A673 (cell line): ENCODE measurements around the gene GRID1.

ENCODE experiments used
- EZH2 ChIP-seq: fragments of 200-600 bp; sonication (generic); IDR thresholded peaks from 2 replicates; pipeline ENCODE4 v1.6.1; 2017; ENCODE audit warnings: borderline replicate concordance, low read depth, mild to moderate bottlenecking, mixed read lengths, antibody characterized with exemption, low read length; ENCODE audit not compliant: poor library complexity, severe bottlenecking
- TF ChIP-seq, protein P1 (sequence below): fragments of 300-800, 200-600 bp; sonication (generic); conservative IDR thresholded peaks from 2 replicates; pipeline ENCODE4 v1.5.1; 2017; ENCODE audit warnings: low read depth, mild to moderate bottlenecking, antibody characterized with exemption, low read length, moderate library complexity, mixed read lengths

DNA sequence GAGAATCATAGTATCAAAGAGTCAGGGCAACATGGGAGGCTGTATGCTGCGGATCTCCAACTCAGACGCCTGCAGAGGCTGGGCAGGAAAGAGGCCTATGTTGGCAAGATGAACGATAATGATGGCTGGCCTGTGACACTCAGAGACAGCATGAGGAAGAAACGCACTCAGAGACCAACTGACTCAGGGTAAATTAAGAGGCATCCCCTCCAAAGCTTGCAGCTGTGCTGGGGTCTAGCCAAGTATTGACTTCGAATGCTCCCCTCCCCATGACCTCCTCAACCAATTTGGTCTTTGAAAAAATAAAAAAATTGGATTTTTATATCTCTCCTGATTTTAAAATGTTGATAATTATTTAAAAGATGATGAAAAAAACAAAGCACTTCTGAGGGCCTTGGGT lies 718.9 kb downstream of the GRID1 start:
- TF ChIP-seq, protein P1, sequence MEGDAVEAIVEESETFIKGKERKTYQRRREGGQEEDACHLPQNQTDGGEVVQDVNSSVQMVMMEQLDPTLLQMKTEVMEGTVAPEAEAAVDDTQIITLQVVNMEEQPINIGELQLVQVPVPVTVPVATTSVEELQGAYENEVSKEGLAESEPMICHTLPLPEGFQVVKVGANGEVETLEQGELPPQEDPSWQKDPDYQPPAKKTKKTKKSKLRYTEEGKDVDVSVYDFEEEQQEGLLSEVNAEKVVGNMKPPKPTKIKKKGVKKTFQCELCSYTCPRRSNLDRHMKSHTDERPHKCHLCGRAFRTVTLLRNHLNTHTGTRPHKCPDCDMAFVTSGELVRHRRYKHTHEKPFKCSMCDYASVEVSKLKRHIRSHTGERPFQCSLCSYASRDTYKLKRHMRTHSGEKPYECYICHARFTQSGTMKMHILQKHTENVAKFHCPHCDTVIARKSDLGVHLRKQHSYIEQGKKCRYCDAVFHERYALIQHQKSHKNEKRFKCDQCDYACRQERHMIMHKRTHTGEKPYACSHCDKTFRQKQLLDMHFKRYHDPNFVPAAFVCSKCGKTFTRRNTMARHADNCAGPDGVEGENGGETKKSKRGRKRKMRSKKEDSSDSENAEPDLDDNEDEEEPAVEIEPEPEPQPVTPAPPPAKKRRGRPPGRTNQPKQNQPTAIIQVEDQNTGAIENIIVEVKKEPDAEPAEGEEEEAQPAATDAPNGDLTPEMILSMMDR, result no peak
- no peak for TF ChIP-seq EZH2
